Left lung (tissue), 10 donors: ENCODE data around the gene STK25. TPM values are rescaled to one million over a fixed set of nuclear protein-coding genes. Genes with fewer than 3 reads are reported as not detected.

Experiments
- ATAC-seq: fragments of 200-7000 bp; cut with Tn5 transposase; one replicate; pipeline ENCODE4 v1.9.1; 2020; ENCODE audit warnings: moderate library complexity
- DNase-seq, 4 donors: peaks; one replicate each; pipeline ENCODE4 v3.0.0-alpha.2; 2013 to 2020
- H3K27ac ChIP-seq, 2 donors: fragments of 200-600 bp; sonication (generic) in 1 of 2; one replicate each; pipeline versions ENCODE4 v1.5.0 to v1.8.0; 2020 to 2021
- H3K27me3 ChIP-seq, 2 donors: fragments of 200-600 bp; sonication (generic) in 1 of 2; one replicate each; pipeline versions ENCODE4 v1.5.0 to v1.8.0; 2020 to 2021
- H3K36me3 ChIP-seq, 2 donors: fragments of 200-600 bp; sonication (generic) in 1 of 2; one replicate each; pipeline versions ENCODE4 v1.5.0 to v1.8.0; 2020 to 2021
- H3K4me1 ChIP-seq, 2 donors: fragments of 200-600 bp; one replicate each; pipeline ENCODE4 v1.8.0; 2021
- H3K4me3 ChIP-seq, 2 donors: fragments of 200-600 bp; sonication (generic) in 1 of 2; one replicate each; pipeline versions ENCODE4 v1.5.0 to v1.8.0; 2020 to 2021; ENCODE audit warnings: mild to moderate bottlenecking in 1 of 2
- H3K9me3 ChIP-seq, 2 donors: fragments of 200-600 bp; sonication (generic) in 1 of 2; one replicate each; pipeline versions ENCODE4 v1.5.0 to v1.8.0; 2020 to 2021
- intact Hi-C, 2 donors: fragments of 100-400 bp; cut with DNase I; formaldehyde crosslinking; loops; one replicate each; pipeline versions ENCODE4 v1.11.2 to v1.14.2; 2022
- polyA plus RNA-seq, 6 donors: library from polyadenylated mRNA; unstranded; fragments of 120-200 nt; gene quantifications; one replicate each; pipeline ENCODE4 v1.2.1, GENCODE V29; 2013; ENCODE audit not compliant: insufficient read length in 6 of 6
- total RNA-seq, 2 donors: library from RNA; stranded (reverse); fragmentation: NEBNext Ultra II Directional; extraction: Animal tissue kit (Norgen Biotek cat#: 25700); gene quantifications; one replicate each; pipeline ENCODE4 v1.2.1, GENCODE V29; 2021
- TF ChIP-seq, protein P1 (sequence below), 2 donors: fragments of 200-600 bp; sonication (generic) in 1 of 2; IDR thresholded peaks; one replicate each; pipeline versions ENCODE4 v1.5.0 to v1.8.0; 2021; ENCODE audit warnings: antibody characterized with exemption in 2 of 2
- donor health status: DM: no; HTN: yes; CAD: no.
- donor health status: DM: no; HTN: no; CAD: no.

STK25 gene
- total and polyA plus RNA-seq, 8 donors: 125 to 237 (median 193) TPM

DNA sequence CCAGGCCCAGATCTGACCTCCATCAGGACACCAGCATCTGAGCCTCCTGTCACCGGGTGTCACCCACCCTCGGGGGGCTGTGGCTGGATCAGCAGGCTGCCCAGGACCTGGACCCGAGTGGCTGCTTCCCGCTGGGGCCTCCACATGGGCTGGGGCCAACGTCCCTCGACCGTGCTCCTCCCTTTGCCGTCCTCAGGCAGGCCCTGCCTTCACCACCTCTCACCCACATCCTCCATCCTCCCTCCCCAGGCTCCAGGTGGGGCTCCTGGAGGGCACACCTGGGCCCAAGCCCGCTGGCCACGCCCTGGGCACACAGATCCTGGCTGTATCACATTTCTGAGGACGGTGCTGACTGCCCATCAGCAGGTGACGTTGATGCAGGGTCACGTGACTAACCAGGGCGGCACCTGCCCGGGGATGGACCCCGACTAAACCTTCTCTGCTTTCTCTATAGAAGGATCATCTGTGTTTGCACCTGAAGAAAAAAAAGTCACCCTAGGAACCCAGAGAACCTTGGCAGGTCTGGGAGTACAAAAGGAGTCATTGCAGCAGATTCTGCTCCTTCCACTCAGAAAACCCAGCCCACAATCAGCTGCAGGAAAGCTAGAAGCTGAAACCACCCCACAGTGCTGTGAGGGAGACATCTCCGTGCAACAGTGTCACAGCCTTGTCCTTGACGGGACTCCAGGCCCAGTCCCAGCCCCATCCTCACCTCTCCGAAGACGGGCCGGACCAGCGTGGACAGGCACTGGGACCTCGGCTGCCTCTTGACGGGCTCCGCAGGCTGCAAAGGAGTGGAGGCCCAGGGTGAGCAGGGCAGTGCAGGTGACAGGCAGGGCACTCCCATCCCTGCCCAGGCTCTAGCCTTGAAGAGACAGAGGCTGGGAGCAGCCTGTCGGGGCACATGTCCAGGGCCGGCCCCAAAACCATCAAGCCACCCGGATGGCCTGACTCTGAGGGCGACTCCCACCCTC is 11.2 kb downstream of the STK25 start:
- no peaks in the 10 kb centered on the region for H3K4me1 ChIP-seq
- TF ChIP-seq, protein P1, sequence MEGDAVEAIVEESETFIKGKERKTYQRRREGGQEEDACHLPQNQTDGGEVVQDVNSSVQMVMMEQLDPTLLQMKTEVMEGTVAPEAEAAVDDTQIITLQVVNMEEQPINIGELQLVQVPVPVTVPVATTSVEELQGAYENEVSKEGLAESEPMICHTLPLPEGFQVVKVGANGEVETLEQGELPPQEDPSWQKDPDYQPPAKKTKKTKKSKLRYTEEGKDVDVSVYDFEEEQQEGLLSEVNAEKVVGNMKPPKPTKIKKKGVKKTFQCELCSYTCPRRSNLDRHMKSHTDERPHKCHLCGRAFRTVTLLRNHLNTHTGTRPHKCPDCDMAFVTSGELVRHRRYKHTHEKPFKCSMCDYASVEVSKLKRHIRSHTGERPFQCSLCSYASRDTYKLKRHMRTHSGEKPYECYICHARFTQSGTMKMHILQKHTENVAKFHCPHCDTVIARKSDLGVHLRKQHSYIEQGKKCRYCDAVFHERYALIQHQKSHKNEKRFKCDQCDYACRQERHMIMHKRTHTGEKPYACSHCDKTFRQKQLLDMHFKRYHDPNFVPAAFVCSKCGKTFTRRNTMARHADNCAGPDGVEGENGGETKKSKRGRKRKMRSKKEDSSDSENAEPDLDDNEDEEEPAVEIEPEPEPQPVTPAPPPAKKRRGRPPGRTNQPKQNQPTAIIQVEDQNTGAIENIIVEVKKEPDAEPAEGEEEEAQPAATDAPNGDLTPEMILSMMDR (IDR thresholded peaks at IDR 0.05): no peak
- peaks cover 0 to 92% of the 10 kb centered on the region in 2 donors for H3K36me3 ChIP-seq
- no peak overlapping the region for H3K27ac ChIP-seq
- no peak overlapping the region for H3K4me3 ChIP-seq
- DNase-seq (peak in 1 of 4 donors; percentile 66), ATAC-seq (no peak)
- no peaks in the 10 kb centered on the region for H3K27me3 ChIP-seq
- intact Hi-C loops: no loop called here
- no peaks in the 10 kb centered on the region for H3K9me3 ChIP-seq

DNA sequence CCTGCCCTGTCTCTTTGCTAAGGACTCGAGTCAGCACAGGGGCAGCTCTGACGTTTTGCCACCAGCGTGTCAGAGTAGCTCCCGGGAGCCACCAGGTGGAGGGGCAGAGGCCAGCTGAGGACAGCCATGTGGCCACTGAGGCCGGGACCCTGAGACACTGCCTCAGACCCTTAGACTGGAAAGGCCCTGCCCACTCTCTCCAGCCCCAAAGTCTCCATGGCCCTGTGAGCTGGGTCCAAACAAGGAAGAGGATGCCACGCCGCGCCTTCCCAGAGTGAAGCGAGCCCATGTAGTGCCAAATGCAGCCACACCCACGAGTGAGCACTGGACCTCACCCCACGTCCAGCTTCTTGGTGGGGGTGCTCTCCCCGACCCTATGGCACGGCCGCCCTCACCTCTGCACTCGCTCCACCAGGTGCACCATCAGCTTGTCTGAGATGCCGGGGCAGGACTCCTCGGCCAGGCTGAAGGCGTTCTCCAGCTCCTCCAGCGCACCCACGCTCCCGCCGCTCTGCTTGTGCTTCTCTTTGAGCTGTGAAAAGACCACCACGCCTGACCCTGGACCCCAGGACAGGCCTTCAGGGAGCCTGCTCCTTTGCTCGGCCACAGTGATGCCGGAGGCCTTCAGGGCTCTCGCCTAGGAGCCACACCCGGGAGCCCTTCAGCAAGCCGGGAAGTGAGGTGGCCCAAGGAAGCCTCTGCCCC is 12.2 kb downstream of the STK25 start:
- peak in 1 of 4 donors; percentile 68 for DNase-seq

DNA sequence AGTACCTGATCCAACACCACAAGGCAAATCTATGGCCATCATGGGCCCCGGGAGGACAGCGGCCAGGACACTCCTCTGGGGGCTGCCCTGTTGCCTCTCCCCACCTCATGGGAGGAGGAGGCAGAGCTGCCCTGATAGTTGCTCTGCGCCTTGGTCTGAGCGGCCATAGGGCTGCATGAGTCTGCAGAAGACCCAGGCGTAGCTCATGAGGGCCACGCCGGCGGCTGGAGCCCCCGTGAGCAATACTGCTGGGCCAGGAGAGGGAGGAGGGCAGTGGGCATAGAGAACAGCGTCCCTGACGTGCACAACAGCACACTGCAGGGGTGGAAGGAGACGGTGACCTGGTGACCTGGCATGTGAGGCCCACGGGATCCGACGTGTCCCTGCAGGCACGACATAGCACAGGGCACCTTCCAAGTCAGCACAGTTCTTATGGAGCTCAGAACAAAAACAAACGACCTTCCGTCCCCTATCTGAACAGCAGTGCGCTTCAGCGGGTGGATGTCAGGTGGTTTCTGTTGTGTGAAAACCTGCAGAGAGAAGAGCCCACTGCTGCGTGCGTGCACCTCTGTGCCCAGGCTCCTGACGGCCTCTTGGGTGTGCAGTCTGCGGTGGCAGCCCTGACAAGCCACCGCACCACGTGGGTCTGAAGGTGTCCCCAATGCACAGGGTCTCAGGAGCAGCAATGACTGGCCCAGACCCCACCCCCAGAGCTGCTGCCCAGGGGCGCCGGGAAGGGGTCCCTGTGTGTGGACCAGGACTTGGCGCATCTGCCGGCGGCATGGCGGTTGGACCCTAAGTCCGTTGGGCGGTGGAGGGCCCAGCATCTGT is 13.0 kb downstream of the STK25 start:
- H3K27me3 ChIP-seq: no peaks in the 10 kb centered on the region
- peak in 1 of 4 donors; percentile 70 for DNase-seq
- peaks cover 0 to 75% of the 10 kb centered on the region in 2 donors for H3K36me3 ChIP-seq
- H3K9me3 ChIP-seq: no peaks in the 10 kb centered on the region
- no peak for ATAC-seq
- TF ChIP-seq, protein P1 (IDR thresholded peaks at IDR 0.05): no peak
- H3K27ac ChIP-seq: no peak overlapping the region
- H3K4me1 ChIP-seq: no peaks in the 10 kb centered on the region
- intact Hi-C loops: no loop called here
- no peak overlapping the region for H3K4me3 ChIP-seq

More for the DNA sequence above, 12.2 kb downstream of the STK25 start:
- intact Hi-C loops: no loop called here
- ATAC-seq: no peak
- no peaks in the 10 kb centered on the region for H3K27me3 ChIP-seq
- no peaks in the 10 kb centered on the region for H3K9me3 ChIP-seq
- TF ChIP-seq, protein P1 (IDR thresholded peaks at IDR 0.05): no peak
- peaks cover 0 to 82% of the 10 kb centered on the region in 2 donors for H3K36me3 ChIP-seq
- H3K4me3 ChIP-seq: no peak overlapping the region
- no peaks in the 10 kb centered on the region for H3K4me1 ChIP-seq
- no peak overlapping the region for H3K27ac ChIP-seq

DNA sequence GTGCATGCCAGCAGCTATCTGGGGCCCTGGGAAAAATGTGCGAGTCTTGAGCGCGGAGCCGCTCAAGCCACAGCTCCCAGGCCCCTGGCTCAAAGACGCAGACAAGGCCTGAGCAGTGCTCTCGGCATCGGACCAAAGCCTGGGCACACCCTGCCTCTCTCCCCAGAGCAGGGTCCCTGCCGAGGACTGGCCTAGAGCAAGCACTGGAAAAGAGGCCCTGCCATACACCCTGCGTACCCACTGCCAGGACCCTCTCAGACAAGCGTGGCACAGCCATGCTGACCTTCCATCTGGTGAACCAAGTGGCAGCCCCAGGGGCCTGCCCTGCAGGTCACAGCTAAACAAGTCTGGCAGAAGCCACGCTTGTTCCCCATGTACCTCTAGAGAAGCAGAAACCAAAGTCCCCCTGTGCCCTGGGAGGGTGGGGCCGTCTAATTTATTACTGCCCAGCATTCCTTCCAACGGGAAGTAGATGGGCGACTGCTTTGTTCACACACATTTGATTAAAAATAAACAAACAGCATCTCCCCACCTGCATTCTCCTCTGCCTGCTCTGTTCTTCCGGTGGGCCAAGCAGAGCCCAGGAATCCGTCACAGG is 14.0 kb downstream of the STK25 start:
- no peak for ATAC-seq
- no peaks in the 10 kb centered on the region for H3K4me1 ChIP-seq
- no peaks in the 10 kb centered on the region for H3K9me3 ChIP-seq
- H3K4me3 ChIP-seq: no peak overlapping the region
- TF ChIP-seq, protein P1 (IDR thresholded peaks at IDR 0.05): no peak
- intact Hi-C loops: no loop called here
- no peak overlapping the region for H3K27ac ChIP-seq
- DNase-seq: peak in 1 of 4 donors; percentile 61
- no peaks in the 10 kb centered on the region for H3K27me3 ChIP-seq
- peaks cover 0 to 65% of the 10 kb centered on the region in 2 donors for H3K36me3 ChIP-seq
